GM12878 (cell line): ENCODE measurements around the gene MEF2C. TPM values are rescaled to one million over a fixed set of nuclear protein-coding genes. Genes with fewer than 3 reads are reported as not detected.
A peak's percentile ranks its signal among the peaks of the same experiment; 100 is the strongest.

Experiments used
- E2F8 ChIP-seq: fragments of 450-650 bp; IDR thresholded peaks from 2 replicates; pipeline ENCODE4 v1.6.1; 2018; ENCODE audit warnings: mild to moderate bottlenecking, low read depth, moderate library complexity; ENCODE audit not compliant: partially characterized antibody
- FOS ChIP-seq: IDR thresholded peaks from 3 replicates; pipeline ENCODE4 v1.6.1; 2011; ENCODE audit warnings: borderline replicate concordance; ENCODE audit not compliant: insufficient read length; ENCODE audit errors: extremely low read depth
- IKZF1 ChIP-seq: fragments of 450-650 bp; conservative IDR thresholded peaks from 2 replicates; pipeline ENCODE4 v1.6.1; 2017; ENCODE audit warnings: antibody characterized with exemption, mild to moderate bottlenecking
- IRF5 ChIP-seq: fragments of 450-650 bp; IDR thresholded peaks from 2 replicates; pipeline ENCODE4 v1.6.1; 2017; ENCODE audit warnings: borderline replicate concordance
- NFIC ChIP-seq: IDR thresholded peaks from 2 replicates; pipeline ENCODE4 v1.6.1; 2012; ENCODE audit warnings: low read depth, mild to moderate bottlenecking, inconsistent platforms, low read length, moderate library complexity
- NFYB ChIP-seq: IDR thresholded peaks from 2 replicates; pipeline ENCODE4 v1.6.1; 2011; ENCODE audit warnings: low read depth, mild to moderate bottlenecking, low read length, improper control_type of control experiment, moderate library complexity; ENCODE audit not compliant: insufficient read depth
- PBX3 ChIP-seq: IDR thresholded peaks from 2 replicates; pipeline ENCODE4 v1.6.1; 2011; ENCODE audit warnings: mild to moderate bottlenecking, low read depth, low read length, moderate library complexity; ENCODE audit not compliant: insufficient replicate concordance
- POLR2AphosphoS5 ChIP-seq: IDR thresholded peaks from 2 replicates; pipeline ENCODE4 v1.6.1; 2011; ENCODE audit warnings: mild to moderate bottlenecking, low read length, inconsistent platforms
- SP1 ChIP-seq: IDR thresholded peaks from one replicate; pipeline ENCODE4 v1.6.1; 2011; ENCODE audit warnings: low read depth, low read length
- STAT1 ChIP-seq: fragments of 450-650 bp; conservative IDR thresholded peaks from 2 replicates; pipeline ENCODE4 v1.6.1; 2014; ENCODE audit warnings: antibody characterized with exemption, mild to moderate bottlenecking
- TCF12 ChIP-seq: IDR thresholded peaks from 2 replicates; pipeline ENCODE4 v1.6.1; 2011; ENCODE audit warnings: low read depth, mild to moderate bottlenecking, low read length
- ZBED1 ChIP-seq: IDR thresholded peaks from 2 replicates; pipeline ENCODE4 v1.6.1; 2016; ENCODE audit warnings: borderline replicate concordance
- polyA plus RNA-seq, 11 experiments: library from polyadenylated mRNA; depleted of rRNA in 4 of 11; unstranded in 6 of 11; stranded (reverse) in 5 of 11; fragments of >200 nt; fragmentation: Nextera tagmentation in 4 of 11; fragmentation: Illumina TruSeq in 1 of 11; extraction: Ambion mirVana in 4 of 11; extraction: Trizol in 1 of 11; gene quantifications; 1 replicate in 1 of 11; 2 replicates in 10 of 11; pipeline versions ENCODE4 v1.2.1 to v1.2.3, GENCODE V29; 2011 to 2016; ENCODE audit warnings: inconsistent platforms in 2 of 11, missing spikeins in 2 of 11, low read depth in 1 of 11
- total RNA-seq, 4 experiments: library from RNA; depleted of rRNA in 3 of 4; stranded (reverse); fragments of >200 nt in 3 of 4; fragmentation: Illumina TruSeq in 1 of 4; extraction: Trizol in 1 of 4; gene quantifications; 2 replicates each; pipeline versions ENCODE4 v1.2.1 to v1.2.3, GENCODE V29; 2013 to 2021

The MEF2C gene
- total and polyA plus RNA-seq, 10 of the 15 experiments (the other 5 are each of a cell fraction or from before 2014, with no cell fraction given) = 104 to 225 (median 180) TPM

GRCh38 chr5:88883836-88884607 is 1.0 kb upstream of the MEF2C start (continued):
- no peak for TF ChIP-seq TCF12
- TF ChIP-seq IRF5 = no peak
- no peak for TF ChIP-seq PBX3
- TF ChIP-seq NFIC = peak; percentile 44; the same call in 1 of the 2 replicates
- peak; percentile 59 for TF ChIP-seq POLR2AphosphoS5
- TF ChIP-seq IKZF1 = peak; percentile 78
- peak; percentile 41; the same call in 1 of the 2 replicates for TF ChIP-seq NFYB
- TF ChIP-seq ZBED1 = 0 out of 2 replicates have a peak, but pooled peaks have one; percentile 60
- TF ChIP-seq FOS = no peak
- TF ChIP-seq STAT1 = no peak
- no peak for TF ChIP-seq E2F8
- no peak for TF ChIP-seq SP1
